ENCODE results near the gene ZNF750. TPM values are rescaled to one million over a fixed set of nuclear protein-coding genes. Genes with fewer than 3 reads are reported as not detected.

Gene ZNF750
- total RNA-seq, 4 donors from 2014 or later: not detected

- in situ Hi-C loops (cut with MboI; ENCODE audit: low pct_ligation_motif_present in 1 of 4, low pct_unique_long_range_greater_than_20kb in 1 of 4, low sequenced_read_pairs in 3 of 4) (no loop called here), intact Hi-C loops (cut with DNase I; ENCODE audit: low total_unique reads) (no loop called here)
- H3K27ac ChIP-seq: no peak overlapping the region
- TF ChIP-seq EP300 (IDR thresholded peaks at IDR 0.05; ENCODE audit: low read depth) (no peak), CTCF (IDR thresholded peaks at IDR 0.05) (no peak), POLR2AphosphoS5 (IDR thresholded peaks at IDR 0.05) (no peak), POLR2A (IDR thresholded peaks at IDR 0.05) (no peak)
- 97 to 100% methylated on average over 2 to 26 of the region's 26 CpGs for WGBS, 2 donors (ENCODE audit: low coverage in 1 of 2)
- no peaks in the 10 kb centered on the region for H3K27me3 ChIP-seq
- no peaks in the 10 kb centered on the region for H3K9me3 ChIP-seq
- H3K36me3 ChIP-seq: no peaks in the 10 kb centered on the region
- DNase-seq: no peak
- H3K4me1 ChIP-seq: no peaks in the 10 kb centered on the region
- no peak overlapping the region for H3K4me3 ChIP-seq
These were observed 10.8 kb downstream of the ZNF750 start for GRCh38 chr17:82828875-82829487.

- Histone ChIP-seq H3K27me3 (no peaks in the 10 kb centered on the region), H3K36me3 (no peaks in the 10 kb centered on the region), H3K27ac (no peak overlapping the region), H3K4me1 (no peaks in the 10 kb centered on the region), H3K4me3 (no peak overlapping the region), H3K9me3 (no peaks in the 10 kb centered on the region)
- intact Hi-C loops (cut with DNase I; ENCODE audit: low total_unique reads): no loop called here
- TF ChIP-seq POLR2AphosphoS5 (IDR thresholded peaks at IDR 0.05) (no peak), EP300 (IDR thresholded peaks at IDR 0.05; ENCODE audit: low read depth) (no peak), CTCF (IDR thresholded peaks at IDR 0.05) (no peak), POLR2A (IDR thresholded peaks at IDR 0.05) (no peak)
- WGBS, 2 donors (ENCODE audit: low coverage in 1 of 2): 98% methylated on average over 7 of the region's 7 CpGs; no CpG with 5 or more reads in 1 of the 2 donors
- no peak for DNase-seq
- in situ Hi-C loops (cut with MboI; ENCODE audit: low pct_ligation_motif_present in 1 of 4, low pct_unique_long_range_greater_than_20kb in 1 of 4, low sequenced_read_pairs in 3 of 4): no loop called here
These were observed 12.9 kb downstream of the ZNF750 start for GRCh38 chr17:82826956-82827355.

GRCh38 chr17:82826211-82826610, 13.6 kb downstream of the ZNF750 start:
- Histone ChIP-seq H3K36me3 (no peaks in the 10 kb centered on the region), H3K9me3 (no peaks in the 10 kb centered on the region), H3K27me3 (no peaks in the 10 kb centered on the region), H3K4me1 (no peaks in the 10 kb centered on the region), H3K4me3 (no peak overlapping the region), H3K27ac (no peak overlapping the region)
- no peak for DNase-seq
- TF ChIP-seq CTCF (IDR thresholded peaks at IDR 0.05) (no peak), POLR2AphosphoS5 (IDR thresholded peaks at IDR 0.05) (no peak), POLR2A (IDR thresholded peaks at IDR 0.05) (no peak), EP300 (IDR thresholded peaks at IDR 0.05; ENCODE audit: low read depth) (no peak)
- in situ Hi-C loops (cut with MboI; ENCODE audit: low pct_ligation_motif_present in 1 of 4, low pct_unique_long_range_greater_than_20kb in 1 of 4, low sequenced_read_pairs in 3 of 4) (no loop called here), intact Hi-C loops (cut with DNase I; ENCODE audit: low total_unique reads) (no loop called here)

- intact Hi-C loops (cut with DNase I; ENCODE audit: low total_unique reads) (no loop called here), in situ Hi-C loops (cut with MboI; ENCODE audit: low pct_ligation_motif_present in 1 of 4, low pct_unique_long_range_greater_than_20kb in 1 of 4, low sequenced_read_pairs in 3 of 4) (no loop called here)
- 96 to 100% methylated on average over 4 to 8 of the region's 8 CpGs for WGBS, 2 donors (ENCODE audit: low coverage in 1 of 2)
These were observed 14.2 kb downstream of the ZNF750 start for GRCh38 chr17:82825540-82826124.

More at GRCh38 chr17:82825540-82826124, 14.2 kb downstream of the ZNF750 start:
- H3K36me3 ChIP-seq: peaks cover 0 to 1% (median 0%) of the 10 kb centered on the region in 4 donors
- H3K4me1 ChIP-seq: no peaks in the 10 kb centered on the region
- no peak overlapping the region for H3K4me3 ChIP-seq
- H3K9me3 ChIP-seq: peaks cover 0 to under 1% of the 10 kb centered on the region in 2 donors
- no peak for DNase-seq
- TF ChIP-seq EP300 (IDR thresholded peaks at IDR 0.05; ENCODE audit: low read depth) (no peak), CTCF (IDR thresholded peaks at IDR 0.05) (no peak), POLR2AphosphoS5 (IDR thresholded peaks at IDR 0.05) (no peak), POLR2A (IDR thresholded peaks at IDR 0.05) (no peak)
- H3K27me3 ChIP-seq: no peaks in the 10 kb centered on the region
- no peak overlapping the region for H3K27ac ChIP-seq

All from transverse colon (tissue), 4 donors.